Adrenal gland (tissue), 12 donors: ENCODE data around the gene GABRR3. TPM values are rescaled to one million over a fixed set of nuclear protein-coding genes. Genes with fewer than 3 reads are reported as not detected.

Experiments used
- DNase-seq, 7 donors: peaks; one replicate each; pipeline ENCODE4 v3.0.0-alpha.2; 2019 to 2020
- H3K27ac ChIP-seq, 5 donors: fragments of 200-600 bp; sonication (generic) in 4 of 5; 1 replicate in 3 of 5; 2 replicates in 2 of 5; pipeline versions ENCODE4 v1.5.1 to v1.8.0; 2016 to 2020; ENCODE audit warnings: mild to moderate bottlenecking in 1 of 5
- H3K27me3 ChIP-seq: fragments of 200-600 bp; 2 replicates; pipeline ENCODE4 v1.8.0; 2021
- H3K36me3 ChIP-seq, 2 donors: fragments of 200-600 bp; replicated peaks in 1 of 2; 1 replicate in 1 of 2; 2 replicates in 1 of 2; pipeline versions ENCODE4 v1.5.1 to v1.8.0; 2018 to 2022
- H3K4me1 ChIP-seq, 2 donors: fragments of 200-600 bp; replicated peaks in 1 of 2; 1 replicate in 1 of 2; 2 replicates in 1 of 2; pipeline versions ENCODE4 v1.5.1 to v1.8.0; 2018 to 2021
- H3K4me3 ChIP-seq, 4 donors: fragments of 200-600 bp; sonication (generic) in 3 of 4; one replicate each; pipeline ENCODE4 v1.5.1; 2016 to 2018
- H3K9me3 ChIP-seq, 3 donors: fragments of 200-600 bp; sonication (generic) in 1 of 3; replicated peaks in 1 of 3; 1 replicate in 2 of 3; 2 replicates in 1 of 3; pipeline versions ENCODE4 v1.5.1 to v1.8.0; 2016 to 2021
- POLR2A ChIP-seq, 2 donors: fragments of 450-650 bp; IDR thresholded peaks; one replicate each; pipeline ENCODE4 v1.6.1; 2017; ENCODE audit warnings: antibody characterized with exemption in 2 of 2, mild to moderate bottlenecking in 2 of 2, moderate library complexity in 1 of 2
- WGBS, 4 donors: extraction: QIAGEN DNeasy Blood & Tissue Kit in 2 of 4; methylation state at CpG; one replicate each; pipeline versions ENCODE4 v1.1.5 to v1.1.7; 2013 to 2017; 5-methylcytosine and 5-hydroxymethylcytosine counted together
- intact Hi-C, 2 donors: fragments of 100-400 bp; cut with DNase I; formaldehyde crosslinking; loops; one replicate each; pipeline versions ENCODE4 v1.14.1 to v1.15.0; 2022 to 2023
- polyA plus RNA-seq, 3 donors: library from polyadenylated mRNA; stranded (reverse); fragments of 200-250 nt in 2 of 3; fragments of 350-450 nt in 1 of 3; fragmentation: Illumina TruSeq in 1 of 3; extraction: RNeasy Lipid Tissue Mini Kit (QIAGEN cat#74804) in 1 of 3; gene quantifications; one replicate each; pipeline ENCODE4 v1.2.3, GENCODE V29; 2013 to 2014
- total RNA-seq, 9 donors: library from RNA; depleted of rRNA in 4 of 9; stranded (reverse); fragments of >200 nt in 4 of 9; fragments of 120-200 nt in 1 of 9; fragmentation: NEBNext Ultra II Directional in 1 of 9; extraction: Animal tissue kit (Norgen Biotek cat#: 25700) in 1 of 9; gene quantifications; one replicate each; pipeline versions ENCODE4 v1.1.0 to v1.2.4, GENCODE V29; 2013 to 2023
- TF ChIP-seq, protein P1 (sequence below), 6 experiments: fragments of 450-650 bp in 4 of 6; fragments of 200-600 bp in 2 of 6; sonication (generic) in 1 of 6; IDR thresholded peaks; 1 replicate in 5 of 6; 2 replicates in 1 of 6; pipeline versions ENCODE4 v1.5.1 to v1.8.0; 2016 to 2021; ENCODE audit warnings: antibody characterized with exemption in 6 of 6, mild to moderate bottlenecking in 2 of 6, moderate library complexity in 1 of 6
- donor health status: healthy with polysubstance abuse.
- donor health status: Bipolar disorder and iron deficiency.
- donor health status: DM: yes; HTN: yes; CAD: no.
- donor health status: DM: no; HTN: no; CAD: no.
- donor health status: DM: no; HTN: no; CAD: no.
- donor health status: DM: yes; HTN: yes; CAD: no.

Gene GABRR3
- total and polyA plus RNA-seq, 12 donors = under 0.01 TPM; not detected in 11

DNA sequence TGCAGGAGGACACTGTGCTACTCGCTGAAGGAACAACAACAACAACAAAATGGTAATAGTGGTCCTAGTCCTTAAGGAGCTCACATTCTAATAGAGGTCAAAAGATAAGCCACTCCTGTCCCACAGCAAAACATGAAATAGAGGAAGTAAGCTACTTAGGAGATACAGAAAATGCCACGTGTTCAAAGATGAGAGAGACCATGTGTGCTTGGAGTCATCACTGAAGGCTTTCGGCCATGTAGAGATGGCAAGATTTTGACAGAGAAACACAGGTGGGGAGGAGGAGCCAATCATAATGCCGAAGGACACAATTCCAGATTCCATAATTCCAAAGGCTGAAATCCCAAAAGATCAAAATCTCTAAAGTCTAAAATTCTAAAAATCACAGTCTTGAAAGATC lies 38.1 kb downstream of the GABRR3 start:
- no peak overlapping the region for H3K4me3 ChIP-seq

DNA sequence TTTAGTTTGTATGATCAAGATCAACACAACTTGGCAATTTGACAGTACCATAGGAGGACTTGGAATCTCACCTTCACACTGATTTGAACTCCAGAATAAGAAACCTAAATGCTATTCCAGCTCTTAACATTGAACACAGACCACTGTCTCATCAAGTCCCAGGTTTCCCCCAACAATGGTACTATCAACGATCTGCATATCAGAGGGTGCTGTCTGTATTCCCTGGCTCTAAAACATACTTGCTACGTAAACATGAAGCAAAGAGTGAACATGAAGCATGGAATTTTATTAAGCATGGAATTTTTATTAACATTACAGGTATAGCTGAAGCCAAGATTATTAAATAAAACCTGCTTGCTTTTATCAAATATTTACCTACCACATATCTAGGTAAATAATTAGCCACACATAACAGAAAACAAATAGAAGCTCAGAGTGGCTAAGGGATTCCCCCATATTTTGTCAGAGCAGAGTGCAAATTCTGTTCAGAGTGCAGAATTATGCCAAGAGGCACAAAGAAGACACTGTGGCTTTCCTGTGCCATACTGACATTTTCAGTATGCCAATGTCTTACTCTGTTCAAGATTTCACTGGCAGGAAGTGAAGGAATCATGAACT lies 40.7 kb downstream of the GABRR3 start:
- TF ChIP-seq, protein P1, sequence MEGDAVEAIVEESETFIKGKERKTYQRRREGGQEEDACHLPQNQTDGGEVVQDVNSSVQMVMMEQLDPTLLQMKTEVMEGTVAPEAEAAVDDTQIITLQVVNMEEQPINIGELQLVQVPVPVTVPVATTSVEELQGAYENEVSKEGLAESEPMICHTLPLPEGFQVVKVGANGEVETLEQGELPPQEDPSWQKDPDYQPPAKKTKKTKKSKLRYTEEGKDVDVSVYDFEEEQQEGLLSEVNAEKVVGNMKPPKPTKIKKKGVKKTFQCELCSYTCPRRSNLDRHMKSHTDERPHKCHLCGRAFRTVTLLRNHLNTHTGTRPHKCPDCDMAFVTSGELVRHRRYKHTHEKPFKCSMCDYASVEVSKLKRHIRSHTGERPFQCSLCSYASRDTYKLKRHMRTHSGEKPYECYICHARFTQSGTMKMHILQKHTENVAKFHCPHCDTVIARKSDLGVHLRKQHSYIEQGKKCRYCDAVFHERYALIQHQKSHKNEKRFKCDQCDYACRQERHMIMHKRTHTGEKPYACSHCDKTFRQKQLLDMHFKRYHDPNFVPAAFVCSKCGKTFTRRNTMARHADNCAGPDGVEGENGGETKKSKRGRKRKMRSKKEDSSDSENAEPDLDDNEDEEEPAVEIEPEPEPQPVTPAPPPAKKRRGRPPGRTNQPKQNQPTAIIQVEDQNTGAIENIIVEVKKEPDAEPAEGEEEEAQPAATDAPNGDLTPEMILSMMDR (IDR thresholded peaks at IDR 0.05) = no peak
- no peak for TF ChIP-seq POLR2A (IDR thresholded peaks at IDR 0.05)
- H3K27me3 ChIP-seq = no peaks in the 10 kb centered on the region
- intact Hi-C loops = no loop called here
- no peak for DNase-seq
- H3K4me3 ChIP-seq = no peak overlapping the region
- no peaks in the 10 kb centered on the region for H3K36me3 ChIP-seq
- no peak overlapping the region for H3K27ac ChIP-seq
- WGBS, 4 donors = 76 to 79% (median 77%) methylated on average over 2 of the region's 2 CpGs
- no peaks in the 10 kb centered on the region for H3K4me1 ChIP-seq
- no peaks in the 10 kb centered on the region for H3K9me3 ChIP-seq

More for the DNA sequence above, 38.1 kb downstream of the GABRR3 start:
- no peaks in the 10 kb centered on the region for H3K4me1 ChIP-seq
- no peak overlapping the region for H3K27ac ChIP-seq
- TF ChIP-seq POLR2A (IDR thresholded peaks at IDR 0.05) = no peak
- TF ChIP-seq, protein P1 (IDR thresholded peaks at IDR 0.05) = no peak
- DNase-seq = no peak
- no peaks in the 10 kb centered on the region for H3K36me3 ChIP-seq
- intact Hi-C loops = no loop called here
- H3K27me3 ChIP-seq = no peaks in the 10 kb centered on the region
- WGBS, 4 donors = 79 to 89% (median 84%) methylated on average over 4 of the region's 4 CpGs
- no peaks in the 10 kb centered on the region for H3K9me3 ChIP-seq

DNA sequence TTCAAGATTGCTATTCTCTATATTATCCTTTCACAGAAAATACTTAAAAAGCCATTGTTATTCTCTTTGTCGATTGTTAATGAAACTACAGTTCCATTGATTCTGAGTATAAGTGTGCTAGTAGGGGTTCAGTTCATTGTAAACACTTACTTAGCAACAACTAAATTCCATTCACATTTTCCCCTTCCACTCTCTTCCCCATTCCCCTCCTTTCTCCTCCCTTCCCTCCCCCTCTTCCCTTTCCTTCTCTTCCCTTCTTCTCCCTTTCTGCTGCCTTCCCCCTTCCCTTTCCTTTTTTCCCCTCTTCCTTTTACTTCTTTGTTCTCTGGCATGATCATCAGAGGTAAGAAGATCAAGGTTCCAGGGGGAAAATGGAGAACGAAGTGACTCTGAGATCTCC lies 41.6 kb downstream of the GABRR3 start:
- DNase-seq = no peak
- intact Hi-C loops = no loop called here
- H3K27ac ChIP-seq = no peak overlapping the region
- H3K4me1 ChIP-seq = no peaks in the 10 kb centered on the region
- no peaks in the 10 kb centered on the region for H3K36me3 ChIP-seq
- TF ChIP-seq, protein P1 (IDR thresholded peaks at IDR 0.05) = no peak
- TF ChIP-seq POLR2A (IDR thresholded peaks at IDR 0.05) = no peak
- no peak overlapping the region for H3K4me3 ChIP-seq
- 63 to 73% (median 68%) methylated on average over 2 of the region's 2 CpGs for WGBS, 4 donors
- no peaks in the 10 kb centered on the region for H3K9me3 ChIP-seq
- H3K27me3 ChIP-seq = no peaks in the 10 kb centered on the region

DNA sequence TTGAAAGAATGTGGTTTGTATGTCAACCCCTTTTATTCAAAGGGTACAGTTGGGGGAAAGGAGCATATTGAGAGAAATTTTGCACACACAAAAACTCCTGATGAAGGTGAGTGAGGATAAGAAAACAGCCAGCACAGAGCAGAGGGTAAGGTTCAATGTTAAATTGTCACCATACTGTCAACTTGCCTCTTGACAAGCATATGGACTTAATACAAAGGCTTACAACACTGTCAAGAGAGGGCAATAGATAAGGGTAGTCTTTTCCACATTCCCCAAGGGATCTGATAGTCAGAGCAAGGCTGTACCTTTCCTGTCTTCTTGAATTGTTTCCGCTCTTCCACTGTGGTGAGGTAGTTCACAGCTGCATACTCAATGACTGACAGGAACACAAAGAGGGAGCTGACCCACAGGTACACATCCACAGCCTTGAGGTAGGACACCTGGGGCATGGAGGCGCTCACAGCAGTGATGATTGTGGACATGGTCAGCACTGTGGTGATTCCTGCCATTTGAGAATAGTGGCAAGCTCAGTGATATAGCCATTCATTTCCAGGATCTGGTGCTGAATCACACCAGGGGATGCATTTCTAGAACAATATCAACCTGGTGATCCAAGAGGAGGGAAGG lies 42.5 kb downstream of the GABRR3 start:
- DNase-seq = no peak
- TF ChIP-seq POLR2A (IDR thresholded peaks at IDR 0.05) = no peak
- TF ChIP-seq, protein P1 (IDR thresholded peaks at IDR 0.05) = no peak
- Histone ChIP-seq H3K27ac (no peak overlapping the region), H3K36me3 (no peaks in the 10 kb centered on the region), H3K9me3 (no peaks in the 10 kb centered on the region), H3K4me1 (no peaks in the 10 kb centered on the region), H3K27me3 (no peaks in the 10 kb centered on the region), H3K4me3 (no peak overlapping the region)
- 87 to 100% (median 90%) methylated on average over 2 of the region's 2 CpGs for WGBS, 4 donors
- intact Hi-C loops = no loop called here
